SH-SY5Y (cell line): ENCODE results near the gene CACNA1I.

Experiments used
- GATA2 ChIP-seq: IDR thresholded peaks from 2 replicates; pipeline ENCODE4 v1.6.1; 2011; ENCODE audit warnings: mild to moderate bottlenecking, low read depth, low read length
- GATA3 ChIP-seq: IDR thresholded peaks from 2 replicates; pipeline ENCODE4 v1.6.1; 2011; ENCODE audit warnings: low read depth, mild to moderate bottlenecking, low read length, moderate library complexity

DNA sequence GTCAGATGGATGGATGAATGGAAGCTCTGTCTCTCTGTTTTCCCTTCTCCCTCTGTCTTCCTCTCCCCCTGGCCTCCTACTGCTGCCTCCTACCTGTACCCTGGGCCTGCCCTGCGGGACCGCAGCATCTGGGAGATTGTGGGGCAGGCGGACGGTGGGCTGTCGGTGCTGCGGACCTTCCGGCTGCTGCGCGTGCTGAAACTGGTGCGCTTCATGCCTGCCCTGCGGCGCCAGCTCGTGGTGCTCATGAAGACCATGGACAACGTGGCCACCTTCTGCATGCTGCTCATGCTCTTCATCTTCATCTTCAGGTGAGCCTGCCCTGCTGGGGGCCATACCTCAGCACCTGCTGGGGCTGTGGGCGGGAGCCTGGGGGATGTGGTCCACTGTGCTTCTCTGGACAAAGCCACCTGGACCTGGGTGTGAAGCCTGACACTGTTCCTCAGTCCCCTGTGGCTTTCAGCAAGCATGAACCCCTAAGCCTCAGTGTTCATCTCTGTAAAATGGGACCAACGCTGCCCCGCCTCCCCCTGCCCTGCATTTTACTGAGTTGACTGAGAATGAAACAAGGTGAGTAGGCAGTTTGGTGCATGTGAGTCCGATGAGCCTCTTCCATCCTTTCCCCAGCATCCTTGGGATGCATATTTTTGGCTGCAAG lies 88.4 kb downstream of the CACNA1I start:
- TF ChIP-seq GATA3: no peak
- no peak for TF ChIP-seq GATA2
